Measurements from ENCODE around the gene SPAG8. TPM values are rescaled to one million over a fixed set of nuclear protein-coding genes. Genes with fewer than 3 reads are reported as not detected.

The SPAG8 gene
- polyA plus RNA-seq, 1 donor (not counting 4 experiments of a cell fraction or from before 2014, with no cell fraction given) = 0.08 TPM

DNA sequence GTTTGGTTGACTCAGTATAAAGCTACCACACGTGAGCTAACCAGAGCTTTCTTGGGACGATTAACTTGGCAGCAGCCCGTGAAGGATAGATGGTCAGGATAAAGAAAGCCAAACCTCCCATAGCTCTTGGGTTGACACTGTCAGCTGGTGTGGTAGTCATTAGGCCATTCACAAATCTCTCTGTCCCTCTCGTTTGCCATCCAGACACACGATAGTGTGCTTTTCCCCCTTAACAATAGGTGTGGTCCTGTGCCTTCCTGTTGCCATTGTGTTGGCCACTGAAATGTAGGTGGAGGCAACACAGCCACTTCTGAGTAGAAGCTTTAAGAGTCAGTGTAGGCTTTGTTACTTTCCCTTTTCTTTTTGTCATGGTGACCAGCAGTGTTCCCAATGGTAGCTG lies 46.4 kb upstream of the SPAG8 start:
- FAIRE-seq (no peak), DNase-seq (ENCODE audit: low read depth, low spot score) (no peak)
- no peak for TF ChIP-seq EZH2 (IDR thresholded peaks at IDR 0.05; ENCODE audit: low read length)
- TF ChIP-seq, protein P1, sequence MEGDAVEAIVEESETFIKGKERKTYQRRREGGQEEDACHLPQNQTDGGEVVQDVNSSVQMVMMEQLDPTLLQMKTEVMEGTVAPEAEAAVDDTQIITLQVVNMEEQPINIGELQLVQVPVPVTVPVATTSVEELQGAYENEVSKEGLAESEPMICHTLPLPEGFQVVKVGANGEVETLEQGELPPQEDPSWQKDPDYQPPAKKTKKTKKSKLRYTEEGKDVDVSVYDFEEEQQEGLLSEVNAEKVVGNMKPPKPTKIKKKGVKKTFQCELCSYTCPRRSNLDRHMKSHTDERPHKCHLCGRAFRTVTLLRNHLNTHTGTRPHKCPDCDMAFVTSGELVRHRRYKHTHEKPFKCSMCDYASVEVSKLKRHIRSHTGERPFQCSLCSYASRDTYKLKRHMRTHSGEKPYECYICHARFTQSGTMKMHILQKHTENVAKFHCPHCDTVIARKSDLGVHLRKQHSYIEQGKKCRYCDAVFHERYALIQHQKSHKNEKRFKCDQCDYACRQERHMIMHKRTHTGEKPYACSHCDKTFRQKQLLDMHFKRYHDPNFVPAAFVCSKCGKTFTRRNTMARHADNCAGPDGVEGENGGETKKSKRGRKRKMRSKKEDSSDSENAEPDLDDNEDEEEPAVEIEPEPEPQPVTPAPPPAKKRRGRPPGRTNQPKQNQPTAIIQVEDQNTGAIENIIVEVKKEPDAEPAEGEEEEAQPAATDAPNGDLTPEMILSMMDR (optimal IDR thresholded peaks at IDR 0.05 in 1 of 3, IDR thresholded peaks at IDR 0.05 in 1 of 3, conservative IDR thresholded peaks at IDR 0.05 in 1 of 3; ENCODE audit: extremely low read depth in 1 of 3, insufficient read depth in 2 of 3, low read length in 3 of 3) = no peak
- no peak overlapping the region for H2AFZ ChIP-seq (ENCODE audit: control insufficient read depth, low read length)
- H3K4me1 ChIP-seq (ENCODE audit: control insufficient read depth, extremely low read depth, insufficient read depth, low read length) = no peaks in the 10 kb centered on the region
- H3K4me3 ChIP-seq (ENCODE audit: control insufficient read depth in 2 of 3, extremely low read depth in 1 of 3, insufficient read depth in 2 of 3, low read depth in 1 of 3, low read length in 3 of 3) = no peak overlapping the region
- no peaks in the 10 kb centered on the region for H3K36me3 ChIP-seq (ENCODE audit: control insufficient read depth in 2 of 2, extremely low read depth in 1 of 2, insufficient read depth in 2 of 2, low read length in 2 of 2)
- no peak overlapping the region for H3K4me2 ChIP-seq (ENCODE audit: control insufficient read depth, extremely low read depth, insufficient read depth, low read depth, low read length)
- no peak overlapping the region for H3K27ac ChIP-seq (ENCODE audit: control insufficient read depth, insufficient read depth, low read length)
- dilution Hi-C loops (cut with MboI; ENCODE audit: extremely low pct_ligation_motif_present, low sequenced_read_pairs) = no loop called here
- H3K27me3 ChIP-seq (ENCODE audit: control insufficient read depth, extremely low read depth, insufficient read depth, low read length) = peaks cover 17% of the 10 kb centered on the region
- H4K20me1 ChIP-seq (ENCODE audit: control insufficient read depth, extremely low read depth, insufficient read depth, low read length) = no peaks in the 10 kb centered on the region
- H3K79me2 ChIP-seq (ENCODE audit: control insufficient read depth, insufficient read depth, low read length) = no peaks in the 10 kb centered on the region
- no peak overlapping the region for H3K9ac ChIP-seq (ENCODE audit: control insufficient read depth, extremely low read depth, insufficient read depth, low read length)
- no peaks in the 10 kb centered on the region for H3K9me1 ChIP-seq (ENCODE audit: control insufficient read depth, extremely low read depth, insufficient read depth, low read length)
- H3K9me3 ChIP-seq (ENCODE audit: control insufficient read depth, low read depth, low read length) = no peaks in the 10 kb centered on the region

DNA sequence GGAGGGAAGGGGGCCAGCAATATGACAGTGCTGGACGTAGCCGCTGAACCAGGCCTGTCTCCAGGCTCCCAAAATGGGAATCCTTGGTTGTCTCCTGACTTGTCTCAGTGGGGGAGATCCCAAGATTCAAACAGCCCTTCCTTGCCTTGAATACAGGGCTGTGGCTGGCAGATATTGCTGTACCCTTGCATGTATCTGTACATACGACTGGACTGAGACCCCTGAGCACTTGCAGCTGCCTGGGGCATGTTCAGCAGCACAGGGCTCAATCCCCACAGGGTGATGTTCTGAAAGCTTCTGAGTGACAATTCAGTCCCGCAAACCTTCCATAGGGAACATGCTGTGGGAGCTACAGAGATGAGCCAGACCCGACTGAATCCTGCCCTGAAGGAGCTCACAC lies 44.8 kb upstream of the SPAG8 start:
- Histone ChIP-seq H3K4me1 (ENCODE audit: control insufficient read depth, extremely low read depth, insufficient read depth, low read length) (no peaks in the 10 kb centered on the region), H3K4me2 (ENCODE audit: control insufficient read depth, extremely low read depth, insufficient read depth, low read depth, low read length) (no peak overlapping the region), H4K20me1 (ENCODE audit: control insufficient read depth, extremely low read depth, insufficient read depth, low read length) (no peaks in the 10 kb centered on the region), H3K4me3 (ENCODE audit: control insufficient read depth in 2 of 3, extremely low read depth in 1 of 3, insufficient read depth in 2 of 3, low read depth in 1 of 3, low read length in 3 of 3) (no peak overlapping the region), H3K9ac (ENCODE audit: control insufficient read depth, extremely low read depth, insufficient read depth, low read length) (no peak overlapping the region), H3K27ac (ENCODE audit: control insufficient read depth, insufficient read depth, low read length) (no peak overlapping the region), H3K9me1 (ENCODE audit: control insufficient read depth, extremely low read depth, insufficient read depth, low read length) (no peaks in the 10 kb centered on the region), H3K9me3 (ENCODE audit: control insufficient read depth, low read depth, low read length) (no peaks in the 10 kb centered on the region), H3K79me2 (ENCODE audit: control insufficient read depth, insufficient read depth, low read length) (no peaks in the 10 kb centered on the region), H2AFZ (ENCODE audit: control insufficient read depth, low read length) (no peak overlapping the region), H3K36me3 (ENCODE audit: control insufficient read depth in 2 of 2, extremely low read depth in 1 of 2, insufficient read depth in 2 of 2, low read length in 2 of 2) (no peaks in the 10 kb centered on the region), H3K27me3 (ENCODE audit: control insufficient read depth, extremely low read depth, insufficient read depth, low read length) (peaks cover 17% of the 10 kb centered on the region)
- FAIRE-seq = no peak
- dilution Hi-C loops (cut with MboI; ENCODE audit: extremely low pct_ligation_motif_present, low sequenced_read_pairs) = no loop called here
- DNase-seq (ENCODE audit: low read depth, low spot score) = no peak
- TF ChIP-seq EZH2 (IDR thresholded peaks at IDR 0.05; ENCODE audit: low read length) = no peak
- TF ChIP-seq, protein P1 (optimal IDR thresholded peaks at IDR 0.05 in 1 of 3, IDR thresholded peaks at IDR 0.05 in 1 of 3, conservative IDR thresholded peaks at IDR 0.05 in 1 of 3; ENCODE audit: extremely low read depth in 1 of 3, insufficient read depth in 2 of 3, low read length in 3 of 3) = no peak

Data from keratinocyte (primary cell).